ENCODE data around the gene DENND4C.

The DENND4C gene

DNA sequence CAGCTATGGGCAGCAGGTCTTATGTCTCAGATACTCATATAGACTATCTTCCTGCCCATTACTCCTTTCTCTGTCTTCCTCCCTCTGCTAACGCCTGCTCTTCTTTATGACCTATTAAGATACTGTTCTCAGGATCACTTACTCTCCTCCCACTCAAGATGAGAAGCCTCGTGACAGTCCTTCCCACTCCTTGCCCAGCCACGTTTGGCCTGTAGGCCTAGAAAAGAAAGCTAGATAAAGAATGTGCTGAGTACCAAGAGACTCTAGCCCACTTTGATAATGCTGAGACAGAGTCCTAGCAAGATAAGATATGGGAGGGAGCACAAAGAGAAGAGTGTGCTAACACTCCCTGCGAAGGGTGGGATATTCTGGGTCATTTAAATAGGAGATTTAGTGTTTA, 6.8 kb upstream of the DENND4C start:
- Histone ChIP-seq H3K27ac (ENCODE audit: poor library complexity, severe bottlenecking) (no peak overlapping the region), H3K36me3 (ENCODE audit: low read depth) (no peaks in the 10 kb centered on the region), H3K4me1 (ENCODE audit: insufficient read depth, poor library complexity, severe bottlenecking) (no peaks in the 10 kb centered on the region), H3K9me3 (ENCODE audit: severe bottlenecking) (no peaks in the 10 kb centered on the region), H3K27me3 (ENCODE audit: insufficient read depth, poor library complexity, severe bottlenecking) (no peaks in the 10 kb centered on the region), H3K4me3 (ENCODE audit: severe bottlenecking) (no peak overlapping the region)
- ATAC-seq (ENCODE audit: low read depth): no peak
- DNase-seq (ENCODE audit: low spot score): no peak
- TF ChIP-seq CTCF (IDR thresholded peaks at IDR 0.05; ENCODE audit: poor library complexity, severe bottlenecking): no peak

GRCh38 chr9:19224563-19224962, 5.9 kb upstream of the DENND4C start:
- no peaks in the 10 kb centered on the region for H3K27me3 ChIP-seq (ENCODE audit: insufficient read depth, poor library complexity, severe bottlenecking)
- no peaks in the 10 kb centered on the region for H3K9me3 ChIP-seq (ENCODE audit: severe bottlenecking)
- H3K4me3 ChIP-seq (ENCODE audit: severe bottlenecking): no peak overlapping the region
- no peaks in the 10 kb centered on the region for H3K4me1 ChIP-seq (ENCODE audit: insufficient read depth, poor library complexity, severe bottlenecking)
- no peak overlapping the region for H3K27ac ChIP-seq (ENCODE audit: poor library complexity, severe bottlenecking)
- no peaks in the 10 kb centered on the region for H3K36me3 ChIP-seq (ENCODE audit: low read depth)
- TF ChIP-seq CTCF (IDR thresholded peaks at IDR 0.05; ENCODE audit: poor library complexity, severe bottlenecking): no peak
- DNase-seq (ENCODE audit: low spot score) (no peak), ATAC-seq (ENCODE audit: low read depth) (no peak)

GRCh38 chr9:19229595-19230354, 718 bp upstream of the DENND4C start:
- TF ChIP-seq CTCF (IDR thresholded peaks at IDR 0.05; ENCODE audit: poor library complexity, severe bottlenecking): no peak
- Histone ChIP-seq H3K4me1 (ENCODE audit: insufficient read depth, poor library complexity, severe bottlenecking) (peaks cover 7% of the 10 kb centered on the region), H3K9me3 (ENCODE audit: severe bottlenecking) (no peaks in the 10 kb centered on the region), H3K4me3 (ENCODE audit: severe bottlenecking) (peak overlapping the region; percentile 68), H3K36me3 (ENCODE audit: low read depth) (0 out of 2 replicates have a peak, but pooled peaks cover 6% of the 10 kb centered on the region), H3K27me3 (ENCODE audit: insufficient read depth, poor library complexity, severe bottlenecking) (no peaks in the 10 kb centered on the region), H3K27ac (ENCODE audit: poor library complexity, severe bottlenecking) (peak overlapping the region; percentile 79)
- ATAC-seq (ENCODE audit: low read depth) (peak; percentile 71), DNase-seq (ENCODE audit: low spot score) (peak; percentile 67)

DNA sequence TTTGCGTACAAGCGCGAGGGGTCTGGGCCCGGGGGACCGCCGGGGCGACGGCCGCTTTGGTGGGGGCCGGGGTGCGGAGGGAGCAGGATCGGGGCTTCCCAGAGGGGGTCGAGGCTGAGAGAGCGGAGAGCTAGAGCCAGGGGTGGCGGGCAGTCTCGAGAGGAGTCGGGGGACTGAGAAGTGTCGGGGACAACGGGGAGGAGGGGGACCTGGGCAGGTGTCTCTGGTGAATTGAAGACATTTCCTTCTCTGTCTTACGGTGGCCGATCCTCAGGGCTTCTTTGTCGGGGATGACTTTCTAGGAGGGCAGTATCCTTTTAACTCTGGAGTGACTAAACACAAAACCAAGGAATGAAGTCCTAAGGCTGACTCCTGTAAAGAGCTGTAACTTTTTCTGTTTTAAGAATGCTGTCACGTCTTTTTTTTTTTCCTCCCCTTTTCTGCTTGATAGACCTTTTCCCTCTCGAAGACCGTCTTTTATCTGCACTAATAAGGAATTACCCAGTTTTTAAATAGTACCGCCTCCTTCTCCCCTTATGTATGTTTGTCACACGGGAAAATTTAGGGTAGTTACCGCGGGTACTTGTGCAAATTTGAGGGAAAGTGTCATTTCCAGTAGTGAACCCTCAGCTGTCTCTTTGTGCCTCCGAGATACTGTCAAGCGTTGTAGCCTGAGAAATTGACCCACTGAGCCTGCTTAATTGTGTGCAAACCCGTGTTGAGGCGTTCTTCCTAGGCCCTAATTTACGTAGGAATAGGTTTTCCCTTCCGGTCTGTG, 822 bp downstream of the DENND4C start:
- Histone ChIP-seq H3K36me3 (ENCODE audit: low read depth) (0 out of 2 replicates have a peak, but pooled peaks cover 6% of the 10 kb centered on the region), H3K4me1 (ENCODE audit: insufficient read depth, poor library complexity, severe bottlenecking) (peaks cover 7% of the 10 kb centered on the region), H3K27me3 (ENCODE audit: insufficient read depth, poor library complexity, severe bottlenecking) (no peaks in the 10 kb centered on the region), H3K9me3 (ENCODE audit: severe bottlenecking) (no peaks in the 10 kb centered on the region), H3K4me3 (ENCODE audit: severe bottlenecking) (peak overlapping the region; percentile 68), H3K27ac (ENCODE audit: poor library complexity, severe bottlenecking) (peak overlapping the region; percentile 79)
- DNase-seq (ENCODE audit: low spot score) (no peak), ATAC-seq (ENCODE audit: low read depth) (peak; percentile 1; the same call in 2 of the 3 replicates)
- TF ChIP-seq CTCF (IDR thresholded peaks at IDR 0.05; ENCODE audit: poor library complexity, severe bottlenecking): no peak
